Ovary (tissue), 9 donors: ENCODE measurements around the gene TMEM178A. TPM values are rescaled to one million over a fixed set of nuclear protein-coding genes. Genes with fewer than 3 reads are reported as not detected.

Experiments
- DNase-seq, 5 donors: peaks; one replicate each; pipeline ENCODE4 v3.0.0-alpha.2; 2019 to 2020
- H3K27ac ChIP-seq, 2 donors: fragments of 200-600 bp; one replicate each; pipeline versions ENCODE4 v1.5.1 to v1.8.0; 2019 to 2022
- H3K27me3 ChIP-seq: fragments of 200-600 bp; one replicate; pipeline ENCODE4 v1.8.0; 2022
- H3K36me3 ChIP-seq: fragments of 200-600 bp; sonication (generic); one replicate; pipeline ENCODE4 v1.5.1; 2019
- H3K4me1 ChIP-seq: one replicate; pipeline ENCODE4 v1.8.1; 2013; ENCODE audit warnings: mild to moderate bottlenecking, moderate library complexity; ENCODE audit not compliant: insufficient read depth
- H3K4me3 ChIP-seq: fragments of 200-600 bp; sonication (generic); one replicate; pipeline ENCODE4 v1.5.1; 2017
- H3K9me3 ChIP-seq, 2 donors: fragments of 200-600 bp in 1 of 2; sonication (generic) in 1 of 2; one replicate each; pipeline versions ENCODE4 v1.5.1 to v1.8.1; 2013 to 2019; ENCODE audit warnings: mild to moderate bottlenecking in 1 of 2, moderate library complexity in 1 of 2
- EP300 ChIP-seq: sonication (generic); formaldehyde crosslinking; IDR thresholded peaks from one replicate; pipeline ENCODE4 v1.6.1; 2017; ENCODE audit warnings: antibody characterized with exemption
- POLR2A ChIP-seq: fragments of 450-650 bp; IDR thresholded peaks from one replicate; pipeline ENCODE4 v1.6.1; 2017; ENCODE audit warnings: antibody characterized with exemption, mild to moderate bottlenecking, moderate library complexity
- WGBS, 3 donors: extraction: QIAGEN DNeasy Blood & Tissue Kit in 1 of 3; methylation state at CpG; one replicate each; pipeline versions ENCODE4 v1.1.5 to v1.1.7; 2013 to 2017; 5-methylcytosine and 5-hydroxymethylcytosine counted together
- intact Hi-C, 4 donors: fragments of 100-400 bp; cut with DNase I; formaldehyde crosslinking; loops; one replicate each; pipeline versions ENCODE4 v1.11.0 to v1.15.1; 2022 to 2023
- polyA plus RNA-seq, 2 donors: library from polyadenylated mRNA; stranded (reverse); fragments of 200-250 nt in 1 of 2; fragments of 350-450 nt in 1 of 2; fragmentation: Illumina TruSeq in 1 of 2; extraction: RNeasy Lipid Tissue Mini Kit (QIAGEN cat#74804) in 1 of 2; gene quantifications; one replicate each; pipeline ENCODE4 v1.2.3, GENCODE V29; 2013 to 2014
- total RNA-seq, 7 donors: library from RNA; depleted of rRNA in 2 of 7; stranded (reverse); fragments of >200 nt in 2 of 7; fragmentation: NEBNext Ultra II Directional in 3 of 7; extraction: Animal tissue kit (Norgen Biotek cat#: 25700) in 3 of 7; gene quantifications; one replicate each; pipeline versions ENCODE4 v1.1.0 to v1.2.4, GENCODE V29; 2016 to 2023
- TF ChIP-seq, protein P1 (sequence below), 3 donors: fragments of 450-650 bp in 2 of 3; fragments of 200-600 bp in 1 of 3; IDR thresholded peaks; one replicate each; pipeline versions ENCODE4 v1.5.1 to v1.8.0; 2016 to 2022; ENCODE audit warnings: antibody characterized with exemption in 3 of 3, mild to moderate bottlenecking in 1 of 3
- donor health status: DM: no; HTN: no; CAD: no; lungs with moderate emphysema.
- donor health status: DM: no; HTN: no; CAD: no.
- donor health status: Bipolar disorder and iron deficiency.
- donor health status: DM: yes; HTN: yes; CAD: no.
- donor health status: DM: no; HTN: no; CAD: no.
- donor health status: DM: yes; HTN: yes; CAD: no.

The TMEM178A gene
- total and polyA plus RNA-seq, 9 donors = 1.7 to 7.0 (median 2.6) TPM

- H3K36me3 ChIP-seq = no peaks in the 10 kb centered on the region
- TF ChIP-seq, protein P1, sequence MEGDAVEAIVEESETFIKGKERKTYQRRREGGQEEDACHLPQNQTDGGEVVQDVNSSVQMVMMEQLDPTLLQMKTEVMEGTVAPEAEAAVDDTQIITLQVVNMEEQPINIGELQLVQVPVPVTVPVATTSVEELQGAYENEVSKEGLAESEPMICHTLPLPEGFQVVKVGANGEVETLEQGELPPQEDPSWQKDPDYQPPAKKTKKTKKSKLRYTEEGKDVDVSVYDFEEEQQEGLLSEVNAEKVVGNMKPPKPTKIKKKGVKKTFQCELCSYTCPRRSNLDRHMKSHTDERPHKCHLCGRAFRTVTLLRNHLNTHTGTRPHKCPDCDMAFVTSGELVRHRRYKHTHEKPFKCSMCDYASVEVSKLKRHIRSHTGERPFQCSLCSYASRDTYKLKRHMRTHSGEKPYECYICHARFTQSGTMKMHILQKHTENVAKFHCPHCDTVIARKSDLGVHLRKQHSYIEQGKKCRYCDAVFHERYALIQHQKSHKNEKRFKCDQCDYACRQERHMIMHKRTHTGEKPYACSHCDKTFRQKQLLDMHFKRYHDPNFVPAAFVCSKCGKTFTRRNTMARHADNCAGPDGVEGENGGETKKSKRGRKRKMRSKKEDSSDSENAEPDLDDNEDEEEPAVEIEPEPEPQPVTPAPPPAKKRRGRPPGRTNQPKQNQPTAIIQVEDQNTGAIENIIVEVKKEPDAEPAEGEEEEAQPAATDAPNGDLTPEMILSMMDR (IDR thresholded peaks at IDR 0.05) = no peak
- TF ChIP-seq POLR2A = no peak
- no peak for TF ChIP-seq EP300
- no peaks in the 10 kb centered on the region for H3K4me1 ChIP-seq
- no peak for DNase-seq
- no peaks in the 10 kb centered on the region for H3K27me3 ChIP-seq
- intact Hi-C loops = no loop called here
- no peaks in the 10 kb centered on the region for H3K9me3 ChIP-seq
- WGBS, 3 donors = 81 to 85% (median 82%) methylated on average over 8 of the region's 8 CpGs
- H3K4me3 ChIP-seq = no peak overlapping the region
- H3K27ac ChIP-seq = no peak overlapping the region
Measured at GRCh38 chr2:39719317-39719716, 53.6 kb downstream of the TMEM178A start.

DNA sequence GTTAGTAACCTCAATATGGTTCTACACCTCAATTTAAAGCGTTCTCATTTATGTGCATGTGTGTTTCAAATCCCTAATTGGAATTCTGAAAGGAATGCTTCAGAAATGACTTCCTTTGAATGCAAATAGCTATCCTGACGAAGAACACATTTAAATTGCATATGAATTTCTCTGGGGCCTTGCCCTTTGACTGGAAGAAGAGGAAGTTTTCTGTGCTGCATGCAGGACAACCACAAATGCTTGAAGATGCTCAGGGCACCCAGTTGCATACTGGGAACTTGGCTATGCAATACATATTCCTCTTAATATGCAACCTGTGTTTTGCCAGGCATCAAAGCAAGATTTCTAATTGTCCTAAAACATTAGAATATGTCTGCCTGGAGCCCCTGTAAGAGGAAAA, 55.3 kb downstream of the TMEM178A start:
- no peaks in the 10 kb centered on the region for H3K4me1 ChIP-seq
- no peak for DNase-seq
- H3K9me3 ChIP-seq = no peaks in the 10 kb centered on the region
- no peak overlapping the region for H3K27ac ChIP-seq
- no peak overlapping the region for H3K4me3 ChIP-seq
- H3K36me3 ChIP-seq = no peaks in the 10 kb centered on the region
- TF ChIP-seq POLR2A (no peak), EP300 (no peak)
- TF ChIP-seq, protein P1 (IDR thresholded peaks at IDR 0.05) = no peak
- no peaks in the 10 kb centered on the region for H3K27me3 ChIP-seq
- intact Hi-C loops = no loop called here
- 95 to 96% (median 96%) methylated on average over 2 of the region's 2 CpGs for WGBS, 3 donors

- peaks cover 2% of the 10 kb centered on the region for H3K4me1 ChIP-seq
- no peaks in the 10 kb centered on the region for H3K36me3 ChIP-seq
- H3K27ac ChIP-seq = no peak overlapping the region
- TF ChIP-seq EP300 (no peak), POLR2A (no peak)
- TF ChIP-seq, protein P1 (IDR thresholded peaks at IDR 0.05) = no peak
- H3K27me3 ChIP-seq = no peaks in the 10 kb centered on the region
- no peaks in the 10 kb centered on the region for H3K9me3 ChIP-seq
- DNase-seq = no peak
- H3K4me3 ChIP-seq = no peak overlapping the region
- intact Hi-C loops = no loop called here
- WGBS, 3 donors = 79 to 87% (median 84%) methylated on average over 2 of the region's 2 CpGs
Measured at GRCh38 chr2:39723497-39723896, 57.8 kb downstream of the TMEM178A start.

GRCh38 chr2:39723946-39724827, 58.5 kb downstream of the TMEM178A start:
- intact Hi-C loops = no loop called here
- H3K9me3 ChIP-seq = no peaks in the 10 kb centered on the region
- H3K27ac ChIP-seq = no peak overlapping the region
- peaks cover 2% of the 10 kb centered on the region for H3K4me1 ChIP-seq
- H3K27me3 ChIP-seq = no peaks in the 10 kb centered on the region
- TF ChIP-seq EP300 (no peak), POLR2A (no peak)
- TF ChIP-seq, protein P1 (IDR thresholded peaks at IDR 0.05) = no peak
- no peaks in the 10 kb centered on the region for H3K36me3 ChIP-seq
- no peak overlapping the region for H3K4me3 ChIP-seq
- DNase-seq = no peak
- WGBS, 3 donors = 32 to 40% (median 37%) methylated on average over 9 of the region's 9 CpGs
